NCI-H187 treated with DMSO at 0.1 percent for 48 hours (cell line): Measurements from ENCODE around the gene DLL4.
"Not testable (repeated sequence)": the region's sequence is repeated elsewhere in the genome, so short reads cannot be mapped to it uniquely, and the experiment has no call there.

Source experiments
- DNase-seq: peaks from one replicate; lab custom pipeline; 2025; lab: John Stamatoyannopoulos, UW

The DLL4 gene

GRCh38 chr15:40941528-40942336 lies 12.6 kb downstream of the DLL4 start:
- no peak for DNase-seq

DNA sequence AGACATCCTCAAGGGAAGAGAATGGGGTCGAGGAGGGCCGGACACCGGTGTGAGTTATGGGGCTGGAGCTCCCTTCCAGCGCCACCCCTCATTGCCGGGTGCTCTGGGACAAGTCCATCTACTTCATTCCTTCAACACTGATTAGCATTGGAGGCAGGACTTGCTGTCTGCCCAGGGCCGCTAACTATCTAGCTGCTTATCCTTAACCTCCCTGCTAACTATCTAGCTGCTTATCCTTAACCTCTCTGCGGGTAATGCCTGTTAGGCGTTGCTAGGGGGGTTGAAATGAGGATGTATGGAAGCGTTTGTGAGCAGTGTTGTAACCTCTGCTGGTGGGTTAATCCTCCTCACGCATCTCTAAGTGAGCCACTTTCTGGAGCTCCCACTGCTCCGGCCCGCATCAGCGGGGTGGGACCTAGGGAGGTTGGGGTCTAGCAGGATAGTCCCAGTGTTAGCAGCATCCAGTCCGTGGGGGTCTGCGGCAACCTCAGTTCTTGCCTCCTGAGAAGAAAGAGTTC lies 13.3 kb downstream of the DLL4 start:
- no peak for DNase-seq

- DNase-seq: no peak
Observed at GRCh38 chr15:40942878-40943277, 13.7 kb downstream of the DLL4 start.

- no peak for DNase-seq
Observed at GRCh38 chr15:40943764-40944365, 14.7 kb downstream of the DLL4 start.

- DNase-seq: no peak
Observed at GRCh38 chr15:40944510-40945296, 15.6 kb downstream of the DLL4 start.

GRCh38 chr15:40948706-40949473 lies 19.8 kb downstream of the DLL4 start:
- no peak for DNase-seq

GRCh38 chr15:40949756-40950207 lies 20.6 kb downstream of the DLL4 start:
- DNase-seq: no peak

DNA sequence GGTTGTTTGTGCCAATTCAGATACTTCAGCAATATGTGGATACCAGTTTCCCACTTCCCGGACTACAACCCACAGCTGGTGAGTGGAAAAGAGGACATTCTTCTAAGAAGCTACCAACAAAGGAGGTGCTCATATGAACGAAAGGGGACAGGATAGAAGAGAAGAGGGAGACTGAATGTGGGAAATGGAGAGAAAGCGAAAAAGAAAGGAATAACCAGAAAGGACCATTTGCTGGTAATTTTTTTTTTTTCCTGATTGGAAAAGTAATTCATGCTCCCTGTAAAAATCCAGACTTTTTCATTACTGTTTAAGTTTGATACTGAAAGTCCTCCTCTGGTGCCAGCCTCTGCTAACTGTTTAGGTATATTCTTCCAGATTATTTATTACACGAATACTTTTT lies 22.6 kb downstream of the DLL4 start:
- DNase-seq: no peak

GRCh38 chr15:40952301-40952900 lies 23.3 kb downstream of the DLL4 start:
- no peak for DNase-seq

GRCh38 chr15:40952901-40953712 lies 24.0 kb downstream of the DLL4 start, which contains the start of gene CHAC1:
Gene CHAC1 (plus strand): TSS chr15:40953471. CDS start chr15:40953584, 113 bp downstream.
- DNase-seq: peak; percentile 61

GRCh38 chr15:40953713-40954074 lies 24.6 kb downstream of the DLL4 start:
- DNase-seq: no peak

GRCh38 chr15:40954158-40954848 lies 25.2 kb downstream of the DLL4 start:
- DNase-seq: not testable (repeated sequence)

DNA sequence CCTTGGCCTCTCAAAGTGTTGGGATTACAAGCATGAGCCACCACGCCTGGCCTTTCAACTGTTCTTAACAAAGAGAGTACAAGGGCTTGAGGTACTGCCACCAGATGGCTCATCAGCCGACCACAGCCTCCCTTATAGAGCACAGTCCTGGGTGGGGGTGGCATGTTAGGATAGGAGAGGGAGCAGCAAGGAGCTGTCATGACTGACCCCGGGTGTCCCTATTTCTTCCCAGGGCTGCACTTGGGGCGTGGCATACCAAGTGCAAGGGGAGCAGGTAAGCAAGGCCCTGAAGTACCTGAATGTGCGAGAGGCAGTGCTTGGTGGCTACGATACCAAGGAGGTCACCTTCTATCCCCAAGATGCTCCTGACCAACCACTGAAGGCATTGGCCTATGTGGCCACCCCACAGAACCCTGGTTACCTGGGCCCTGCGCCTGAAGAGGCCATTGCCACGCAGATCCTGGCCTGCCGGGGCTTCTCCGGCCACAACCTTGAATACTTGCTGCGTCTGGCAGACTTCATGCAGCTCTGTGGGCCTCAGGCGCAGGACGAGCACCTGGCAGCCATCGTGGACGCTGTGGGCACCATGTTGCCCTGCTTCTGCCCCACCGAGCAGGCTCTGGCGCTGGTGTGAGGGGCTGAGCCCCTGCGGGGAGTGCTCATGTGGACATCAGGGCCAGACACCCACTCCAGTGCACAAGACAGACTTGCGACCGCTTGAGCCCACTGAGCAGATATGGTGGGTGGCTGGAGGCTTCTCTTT lies 26.2 kb downstream of the DLL4 start:
- no peak for DNase-seq

GRCh38 chr15:40955930-40956540 lies 26.9 kb downstream of the DLL4 start:
- DNase-seq: no peak

GRCh38 chr15:40956541-40956982 lies 27.4 kb downstream of the DLL4 start:
- DNase-seq: no peak

DNA sequence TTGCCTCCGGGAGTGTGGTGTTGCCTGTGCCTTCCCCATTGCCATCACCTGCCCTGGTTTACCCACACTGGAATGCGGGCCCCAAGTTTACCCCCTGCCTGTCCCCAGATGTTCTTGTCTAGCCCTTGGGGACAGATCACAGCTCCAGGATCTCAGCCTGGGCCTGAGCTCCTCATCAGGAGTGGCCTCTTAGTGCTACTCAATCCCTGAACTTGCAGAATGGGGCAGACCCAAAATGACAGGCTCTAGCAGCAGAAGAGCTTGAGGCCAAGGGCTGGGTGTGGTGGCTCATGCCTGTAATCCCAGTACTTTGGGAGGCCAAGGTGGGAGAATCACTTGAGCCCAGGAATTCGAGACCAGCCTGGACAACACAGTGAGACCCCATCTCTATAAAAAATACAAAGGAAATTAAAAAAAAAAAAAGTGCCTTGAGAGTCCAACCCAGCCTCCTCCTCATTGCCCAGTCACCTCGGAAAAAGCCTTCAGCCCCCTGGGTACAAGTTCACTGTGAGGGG lies 28.0 kb downstream of the DLL4 start:
- no peak for DNase-seq

DNA sequence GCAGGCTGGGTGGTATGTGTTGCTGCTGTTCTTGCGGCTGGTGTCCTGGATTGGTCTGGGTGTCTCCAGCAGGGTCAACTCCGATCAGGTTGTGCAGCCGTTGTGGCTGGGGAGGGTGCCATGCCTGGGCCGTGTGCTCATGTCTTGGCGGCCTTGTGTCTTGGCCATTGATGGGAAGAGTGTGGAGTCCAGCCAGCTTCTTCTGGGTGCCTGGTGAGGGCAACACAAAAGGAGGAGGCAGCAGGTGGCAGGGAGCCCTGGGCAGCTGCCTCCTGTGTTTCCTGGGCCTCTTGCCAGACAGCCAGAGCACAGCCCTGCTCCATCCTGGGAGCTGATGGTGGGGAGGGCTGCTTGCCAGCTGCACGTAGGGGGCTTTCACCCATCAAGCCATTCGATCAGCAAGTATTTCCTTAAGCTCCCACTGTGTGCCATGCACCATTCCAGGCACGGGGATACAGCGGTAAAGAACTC lies 28.5 kb downstream of the DLL4 start:
- no peak for DNase-seq

GRCh38 chr15:40958146-40958545 lies 29.0 kb downstream of the DLL4 start:
- no peak for DNase-seq
